NCI-H1930 (cell line): ENCODE data around the gene NDOR1.

Source experiments
- DNase-seq, 2 experiments: peaks; one replicate each; lab custom pipeline; 2025; lab: John Stamatoyannopoulos, UW

Gene NDOR1

DNA sequence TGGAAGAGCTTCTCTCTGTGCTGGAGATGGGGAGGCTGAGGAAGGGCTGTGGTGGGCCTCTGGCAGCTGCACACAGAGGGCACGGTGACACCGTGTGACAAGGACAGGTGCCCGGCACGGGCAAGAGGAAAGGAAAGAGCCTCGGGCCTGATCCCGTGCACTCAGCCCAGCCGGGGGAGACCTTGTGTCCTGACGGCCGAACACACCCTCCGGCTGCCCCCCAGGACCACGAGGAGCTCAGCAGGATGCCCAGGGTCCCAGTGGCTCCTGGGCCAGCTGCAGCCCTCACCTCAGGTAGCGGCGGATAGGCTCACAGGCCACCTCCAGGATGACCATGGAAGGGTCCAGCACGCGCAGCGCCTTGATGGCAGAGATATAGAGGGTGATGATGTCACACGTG is 22.7 kb upstream of the NDOR1 start:
- no peak for DNase-seq

DNA sequence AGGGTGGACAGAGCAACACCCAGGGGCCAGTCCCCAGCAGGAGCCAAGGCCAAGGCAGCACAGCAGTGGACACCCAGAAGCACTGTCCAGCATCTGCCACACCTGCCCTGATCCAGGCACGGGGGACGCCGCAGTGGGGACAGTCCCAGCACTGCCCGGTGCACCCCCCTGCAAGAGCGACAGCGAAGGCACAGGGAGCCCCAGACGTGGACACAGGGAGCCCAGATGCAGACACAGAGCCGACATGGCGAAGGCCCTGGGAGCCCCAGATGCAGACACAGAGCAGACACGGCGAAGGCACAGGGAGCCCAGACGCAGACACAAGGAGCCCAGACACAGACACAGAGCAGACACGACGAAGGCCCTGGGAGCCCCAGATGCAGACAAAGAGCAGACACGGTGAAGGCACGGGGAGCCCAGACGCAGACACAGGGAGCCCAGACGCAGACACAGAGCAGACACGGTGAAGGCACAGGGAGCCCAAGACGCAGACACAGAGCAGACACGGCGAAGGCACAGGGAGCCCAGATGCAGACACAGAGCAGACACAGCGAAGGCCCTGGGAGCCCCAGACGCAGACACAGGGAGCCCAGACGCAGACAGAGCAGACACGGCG is 21.4 kb upstream of the NDOR1 start:
- DNase-seq, result no peak

DNA sequence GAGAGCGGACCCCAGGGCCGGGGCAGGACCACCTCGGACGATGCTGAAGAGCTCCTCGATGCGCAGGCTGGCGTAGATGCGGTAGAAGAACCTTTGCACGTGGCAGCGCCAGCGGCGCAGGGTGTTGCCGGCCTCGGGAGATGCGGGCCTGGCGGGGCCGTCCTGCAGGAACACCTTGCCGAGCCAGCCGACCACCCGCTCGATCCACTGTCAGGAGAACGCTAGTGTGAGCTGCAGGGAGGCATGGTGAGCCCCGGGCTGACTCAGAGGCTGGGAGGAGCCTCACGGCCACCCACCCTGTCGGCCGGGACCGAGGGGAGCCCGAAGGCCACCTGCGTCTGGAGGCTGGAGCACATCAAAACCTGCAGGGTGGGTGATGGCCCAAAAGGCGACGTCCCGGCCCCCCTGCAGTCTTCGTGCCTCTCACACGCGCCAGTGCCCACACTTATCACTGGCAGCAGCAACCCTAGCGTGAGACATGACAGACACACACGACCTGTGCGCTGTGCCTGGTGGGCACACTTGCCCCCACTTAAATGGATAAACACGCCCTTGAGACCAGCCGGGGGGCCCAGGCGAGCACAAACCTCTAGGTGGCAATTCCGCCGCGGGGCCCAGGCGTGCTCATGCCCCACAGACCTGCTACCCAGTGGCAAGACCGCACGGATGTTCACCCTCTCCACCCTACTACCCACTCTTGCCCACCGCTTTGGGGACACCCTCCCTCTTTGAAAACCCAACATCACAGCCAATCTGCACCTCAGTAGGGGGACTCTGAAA is 20.4 kb upstream of the NDOR1 start:
- no peak for DNase-seq

DNA sequence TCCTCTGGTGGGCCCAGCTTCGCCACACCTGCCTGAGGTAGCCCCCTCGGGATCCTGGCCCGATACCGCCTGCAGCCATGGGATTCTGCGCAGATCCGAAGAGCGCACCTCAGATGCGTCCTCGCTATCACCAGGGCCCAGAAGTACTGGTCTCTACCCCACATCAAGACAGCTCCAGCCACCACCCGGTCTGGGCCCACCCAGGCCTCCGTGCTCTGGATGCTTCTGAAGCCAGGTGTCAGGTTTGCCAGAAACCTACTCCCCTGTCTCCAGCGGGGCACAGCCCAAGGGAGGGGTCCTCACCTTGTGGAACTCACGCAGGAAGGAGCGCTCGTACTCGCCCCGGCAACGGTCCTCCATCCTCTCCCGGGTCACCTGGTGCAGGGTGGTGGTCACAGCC is 19.6 kb upstream of the NDOR1 start:
- DNase-seq, result no peak

DNA sequence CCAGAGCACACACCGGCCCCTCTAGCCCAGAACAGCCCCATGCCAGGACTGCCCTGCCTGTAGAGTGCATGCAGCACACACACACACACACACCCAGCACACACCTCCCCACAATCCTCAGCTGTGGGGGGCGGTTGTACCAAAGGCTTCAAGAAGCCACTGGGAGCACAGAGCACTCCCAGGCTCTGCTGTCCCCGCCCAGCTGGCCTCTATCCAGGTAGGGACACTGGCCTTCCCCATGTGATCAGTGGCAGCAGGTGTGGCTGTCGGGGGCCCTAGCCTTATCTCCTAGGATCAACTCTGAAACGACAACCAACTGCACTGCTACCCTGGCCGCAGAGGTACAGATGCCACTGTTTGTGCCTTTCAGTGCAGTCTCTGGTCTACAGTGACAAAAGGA is 19.1 kb upstream of the NDOR1 start:
- DNase-seq, result no peak

DNA sequence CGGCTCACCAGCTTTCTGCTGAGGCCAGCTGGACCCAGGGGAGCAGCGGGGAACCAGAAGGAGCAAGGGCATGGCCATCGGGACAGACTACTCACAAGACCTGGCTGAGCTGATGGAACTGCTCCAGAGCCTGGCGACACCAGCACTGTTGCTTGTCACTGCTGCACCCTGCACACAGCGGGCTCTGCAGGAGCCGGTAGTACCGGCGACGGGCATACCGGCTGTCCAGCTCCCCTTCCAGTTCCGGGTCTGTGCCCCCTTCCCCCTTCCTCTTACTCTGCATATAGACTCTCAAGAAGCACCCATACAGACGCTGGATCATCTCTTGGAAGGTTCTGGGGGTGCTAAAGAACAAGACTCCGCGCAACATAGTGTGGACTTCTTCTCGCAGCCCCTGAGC is 18.1 kb upstream of the NDOR1 start:
- DNase-seq, result no peak

DNA sequence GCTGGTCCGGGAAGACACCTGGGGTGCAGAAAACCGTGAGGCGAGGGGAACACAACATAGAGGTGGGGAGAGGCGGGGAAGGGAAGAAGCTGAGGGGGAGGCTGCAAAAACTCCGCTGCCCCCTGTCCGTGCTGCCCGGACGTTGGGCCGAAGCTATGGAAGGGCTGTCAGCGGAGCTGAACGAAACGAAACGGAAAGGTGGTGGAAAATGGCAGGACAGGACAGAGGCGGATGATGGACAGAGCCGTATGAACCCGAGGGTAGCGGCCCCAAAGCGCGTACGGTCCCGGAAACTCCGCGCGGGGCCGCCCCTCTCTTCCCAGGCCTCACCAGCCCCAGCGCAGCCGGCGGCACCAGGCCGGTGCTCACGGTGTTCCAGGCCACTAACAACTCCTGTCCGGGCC is 17.4 kb upstream of the NDOR1 start:
- DNase-seq, result no peak

DNA sequence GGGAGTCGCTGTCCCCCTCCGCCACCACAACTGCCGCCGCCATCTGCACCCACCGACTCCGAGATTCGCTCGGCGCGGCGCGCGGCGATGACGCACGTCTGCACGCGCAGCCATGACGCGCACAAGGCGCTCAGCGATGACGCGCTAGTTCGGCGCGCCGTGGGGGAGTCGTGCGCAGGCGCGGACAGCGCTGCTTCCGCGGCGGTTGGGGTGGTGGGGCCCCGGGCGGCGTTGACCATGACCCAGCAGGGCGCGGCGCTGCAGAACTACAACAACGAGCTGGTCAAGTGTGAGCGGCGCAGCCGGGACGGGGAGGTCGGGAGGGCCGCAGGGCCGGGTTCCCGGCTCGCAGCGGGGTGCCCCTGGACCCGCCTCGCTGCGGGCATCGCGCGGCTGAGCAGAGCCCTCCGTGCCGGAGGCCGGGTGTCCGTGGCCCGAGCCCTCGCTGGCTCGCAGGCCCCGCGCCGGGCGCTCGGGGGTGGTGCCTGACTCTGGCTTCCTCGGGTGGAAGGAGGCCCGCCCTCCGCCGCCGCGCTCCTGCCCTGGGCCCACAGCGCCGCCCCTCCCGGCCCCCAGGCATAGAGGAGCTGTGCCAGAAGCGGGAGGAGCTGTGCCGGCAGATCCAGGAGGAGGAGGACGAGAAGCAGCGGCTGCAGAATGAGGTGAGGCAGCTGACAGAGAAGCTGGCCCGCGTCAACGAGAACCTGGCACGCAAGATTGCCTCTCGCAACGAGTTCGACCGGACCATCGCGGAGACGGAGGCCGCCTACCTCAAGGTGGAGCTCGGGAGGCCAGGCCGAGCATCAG is 16.8 kb upstream of the NDOR1 start, which contains the start of the genes ANAPC2 and SSNA1:
ANAPC2 (minus strand) TSS at position 71 of the 807 bp plus-strand sequence; CDS start at position 43, 28 bp downstream.
SSNA1 (plus strand) TSS at position 187 of the 807 bp plus-strand sequence; CDS start at position 238, 51 bp downstream.
- DNase-seq, result peak; percentile 89 to 97

DNA sequence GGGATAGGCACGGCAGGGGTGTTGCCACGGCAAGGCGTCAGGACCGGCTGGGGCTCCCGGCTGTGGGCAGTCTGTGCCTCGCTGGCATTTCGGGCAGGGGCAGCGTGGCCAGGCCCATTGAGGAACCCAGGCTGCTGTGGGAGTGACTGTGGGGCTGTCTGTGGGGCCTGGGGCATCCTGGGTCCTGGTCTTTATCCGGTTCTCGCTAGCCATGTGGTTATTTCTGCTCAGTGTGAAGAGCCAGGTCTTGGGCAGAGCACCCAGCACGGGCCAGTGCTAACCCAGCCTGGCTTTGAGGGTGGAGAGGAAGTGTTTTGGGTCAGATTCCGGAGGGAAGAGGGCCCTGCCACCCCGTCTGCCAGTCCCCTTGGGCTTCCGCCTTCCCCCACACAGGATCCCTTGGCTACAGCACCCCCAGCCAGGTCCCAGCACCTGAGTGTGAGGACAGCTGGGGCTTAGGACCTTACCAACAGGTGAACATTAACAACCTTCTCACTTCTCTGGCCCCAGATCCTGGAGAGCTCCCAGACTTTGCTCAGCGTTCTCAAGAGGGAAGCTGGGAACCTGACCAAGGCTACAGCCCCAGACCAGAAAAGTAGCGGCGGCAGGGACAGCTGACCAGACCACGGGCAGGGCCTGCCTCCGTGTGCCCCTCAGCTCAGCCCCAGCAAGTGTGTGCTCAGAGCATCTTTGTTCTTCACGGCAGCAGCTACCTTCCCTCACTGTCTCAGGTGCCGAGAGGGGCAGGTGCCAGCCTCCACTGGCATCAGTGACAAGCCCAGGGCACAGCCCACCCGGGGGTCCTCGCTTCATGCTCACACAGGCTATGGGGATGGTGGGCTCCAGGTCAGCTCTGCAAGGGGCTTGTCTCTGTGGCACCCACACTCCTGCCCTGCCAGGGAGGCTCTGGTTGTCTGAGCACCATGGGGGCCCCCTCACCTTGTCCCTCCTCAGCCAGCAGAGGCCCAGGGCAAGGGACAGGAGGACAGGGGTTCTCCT is 15.9 kb upstream of the NDOR1 start:
- no peak for DNase-seq

DNA sequence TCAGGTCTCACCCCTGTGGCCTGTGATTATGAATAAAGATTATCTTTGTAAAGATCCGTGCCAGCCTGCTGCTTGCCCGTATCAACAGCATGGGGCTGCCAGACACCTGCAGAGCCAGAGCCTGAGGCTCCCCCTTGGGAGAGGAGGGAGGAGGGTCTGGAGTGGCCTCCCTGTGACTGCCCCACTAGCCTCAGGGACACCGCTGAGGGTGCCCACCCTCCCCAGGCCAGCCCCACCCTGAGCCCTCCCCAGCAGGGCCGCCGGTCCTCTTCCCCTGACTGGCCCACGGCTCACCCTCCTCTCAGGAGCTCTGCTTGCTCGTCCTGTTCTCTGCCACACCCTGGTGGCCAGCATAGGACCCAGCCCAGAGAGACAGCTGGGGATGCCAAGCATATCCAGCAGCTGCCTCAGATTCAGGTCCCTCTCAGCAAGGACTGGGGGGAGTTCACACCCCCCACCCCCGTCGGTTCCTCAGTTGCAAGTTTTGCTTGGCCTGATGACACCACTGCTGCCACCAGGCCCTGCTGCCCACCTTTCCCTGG is 15.1 kb upstream of the NDOR1 start:
- no peak for DNase-seq

DNA sequence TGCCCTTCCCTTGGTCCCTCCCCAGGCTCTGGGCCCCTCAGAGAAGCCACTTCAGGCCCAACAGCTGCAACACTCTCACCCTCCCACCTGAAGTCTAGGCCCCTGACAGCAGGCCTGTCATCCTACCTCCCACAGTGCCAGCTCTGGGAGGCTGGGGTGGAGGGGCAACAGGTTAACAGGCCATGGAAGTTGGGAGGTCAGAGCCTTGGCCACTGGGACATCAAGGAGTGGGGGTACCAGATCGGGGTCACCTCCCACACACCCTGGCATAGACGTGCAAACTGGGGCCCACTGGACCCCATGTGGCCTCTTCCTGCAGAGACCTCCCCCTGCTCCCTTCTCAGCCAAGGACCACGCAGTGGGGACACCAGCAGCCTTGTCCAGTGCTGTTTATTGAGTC is 14.3 kb upstream of the NDOR1 start:
- DNase-seq, result no peak

DNA sequence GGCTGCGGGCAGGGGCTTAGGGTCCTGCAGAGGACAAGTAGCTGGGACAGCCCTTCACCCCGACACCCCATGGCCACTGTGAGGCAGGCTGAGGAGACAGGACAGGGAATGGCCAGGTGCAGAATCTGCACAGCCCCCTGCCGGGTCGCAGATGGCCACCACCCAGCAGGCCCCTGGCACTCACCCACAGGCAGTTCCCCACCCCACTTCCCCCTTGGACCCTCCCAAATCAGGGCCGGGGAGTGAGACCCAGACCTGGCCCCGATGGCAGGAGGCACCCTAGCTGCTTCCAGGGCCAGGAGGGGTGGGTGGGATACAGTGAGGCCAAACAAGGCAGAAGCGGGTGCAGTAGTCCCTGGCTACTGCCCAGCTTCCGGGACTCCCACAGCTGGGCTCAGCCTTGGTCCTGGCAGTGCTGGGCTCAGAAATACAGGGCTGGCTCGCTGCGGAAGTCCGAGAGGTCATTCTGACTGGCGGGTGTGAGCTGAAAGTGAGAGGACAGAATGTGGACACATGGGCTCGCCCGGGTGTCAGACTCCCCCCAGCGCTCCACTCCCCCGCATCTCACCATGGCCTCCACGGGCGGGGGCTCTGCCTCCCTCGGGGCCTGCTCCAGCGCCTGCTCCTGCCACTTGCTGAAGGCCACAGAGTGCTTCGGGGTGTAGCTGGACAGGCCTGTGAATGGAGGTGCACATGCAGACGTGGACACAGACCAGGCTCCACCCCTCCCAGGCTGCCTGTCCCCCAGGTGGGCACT is 13.6 kb upstream of the NDOR1 start:
- no peak for DNase-seq

DNA sequence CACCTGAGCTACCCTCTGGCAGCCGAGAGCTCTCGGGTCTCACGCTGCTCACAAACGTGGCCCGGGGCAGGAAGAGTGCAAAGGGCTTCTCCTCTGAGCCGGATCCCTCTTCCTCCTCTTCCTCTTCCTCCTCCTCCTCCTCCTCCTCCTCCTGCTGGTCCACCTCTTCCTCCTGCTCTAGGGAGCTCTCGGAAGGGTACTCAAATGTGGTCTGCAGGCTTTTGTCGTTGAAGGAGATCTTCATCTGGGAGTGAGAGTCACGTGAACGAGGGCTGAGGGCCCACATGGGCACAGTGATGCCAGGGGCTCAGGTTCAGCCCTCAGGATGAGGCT is 13.1 kb upstream of the NDOR1 start:
- DNase-seq, result no peak

DNA sequence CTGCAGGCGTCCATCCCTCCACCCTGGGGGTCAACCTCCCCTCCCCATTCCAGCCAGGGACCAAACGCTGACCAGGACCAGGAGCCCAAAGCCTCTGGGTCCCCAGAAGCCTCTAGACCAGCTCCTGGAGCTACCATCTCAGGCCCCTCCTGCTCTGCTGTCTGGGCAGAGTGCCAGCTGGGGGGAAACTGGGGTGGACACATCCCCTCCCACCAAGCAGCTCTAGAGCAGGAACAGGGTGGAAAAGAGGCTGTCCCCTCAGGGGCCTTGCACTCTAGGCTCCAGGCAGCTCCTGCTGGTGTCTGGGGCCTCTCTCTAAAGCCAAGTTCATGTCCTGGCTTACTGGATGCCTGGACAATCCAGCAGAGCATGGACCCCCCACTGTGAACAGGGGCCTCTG is 12.6 kb upstream of the NDOR1 start:
- DNase-seq, result no peak

DNA sequence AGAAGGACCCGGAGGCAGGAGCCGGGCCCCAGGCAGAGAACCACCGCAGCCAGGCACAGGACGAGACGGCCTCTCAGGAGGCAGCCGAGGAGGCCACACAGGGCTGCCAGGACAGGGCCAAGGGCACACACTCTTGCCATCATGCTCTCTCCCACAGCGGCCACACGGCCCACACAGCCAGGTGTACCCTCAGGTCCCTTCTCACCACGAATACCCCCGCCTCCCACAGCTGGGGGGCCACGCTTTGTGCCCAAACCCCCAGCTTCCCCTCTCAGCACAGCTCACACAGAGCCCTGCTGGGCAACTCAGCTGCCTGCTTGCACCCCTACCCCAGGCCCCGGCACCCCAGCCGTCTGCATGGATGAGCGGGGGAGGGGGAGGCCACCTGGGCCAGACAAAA is 11.7 kb upstream of the NDOR1 start:
- no peak for DNase-seq

DNA sequence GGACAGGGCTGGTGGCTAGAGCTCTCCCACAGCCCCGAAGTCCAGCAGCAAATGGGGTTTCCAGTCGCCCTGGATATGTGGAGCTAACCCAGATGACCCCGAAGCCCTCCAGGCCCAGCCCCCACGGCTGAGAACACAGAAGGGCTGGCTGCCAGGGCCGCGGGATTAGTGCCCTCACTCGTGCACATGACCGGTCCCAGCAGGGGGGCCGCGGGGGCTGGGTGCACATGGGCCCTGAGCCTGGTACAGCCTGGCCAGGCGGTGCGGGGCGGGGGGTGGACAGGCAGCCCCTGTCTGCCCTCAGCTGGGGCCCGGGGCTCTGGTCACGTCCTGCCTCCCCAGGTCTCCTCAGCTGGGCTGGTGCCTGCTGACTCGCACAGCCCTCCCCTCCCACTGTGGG is 11.1 kb upstream of the NDOR1 start:
- no peak for DNase-seq

DNA sequence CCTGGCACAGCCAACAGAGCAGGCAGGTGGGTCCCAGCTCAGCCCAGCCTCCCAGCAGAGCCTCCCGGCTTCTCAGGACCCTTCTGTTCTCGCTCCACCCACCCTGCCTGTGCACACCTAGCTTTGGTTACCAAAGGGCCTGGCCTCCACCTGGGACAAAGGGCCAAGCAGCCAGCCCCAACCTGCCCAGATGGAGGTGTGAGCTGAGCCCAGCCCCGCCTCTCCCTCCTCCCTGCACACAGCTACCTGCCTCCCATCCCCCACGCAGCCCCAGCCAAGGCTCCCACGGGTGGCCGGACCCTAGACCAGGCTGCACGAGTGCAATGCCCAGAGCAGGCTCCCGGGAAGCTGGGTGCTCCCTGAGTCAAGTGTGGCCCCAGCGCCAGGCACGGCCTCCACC is 10.6 kb upstream of the NDOR1 start:
- DNase-seq, result no peak

DNA sequence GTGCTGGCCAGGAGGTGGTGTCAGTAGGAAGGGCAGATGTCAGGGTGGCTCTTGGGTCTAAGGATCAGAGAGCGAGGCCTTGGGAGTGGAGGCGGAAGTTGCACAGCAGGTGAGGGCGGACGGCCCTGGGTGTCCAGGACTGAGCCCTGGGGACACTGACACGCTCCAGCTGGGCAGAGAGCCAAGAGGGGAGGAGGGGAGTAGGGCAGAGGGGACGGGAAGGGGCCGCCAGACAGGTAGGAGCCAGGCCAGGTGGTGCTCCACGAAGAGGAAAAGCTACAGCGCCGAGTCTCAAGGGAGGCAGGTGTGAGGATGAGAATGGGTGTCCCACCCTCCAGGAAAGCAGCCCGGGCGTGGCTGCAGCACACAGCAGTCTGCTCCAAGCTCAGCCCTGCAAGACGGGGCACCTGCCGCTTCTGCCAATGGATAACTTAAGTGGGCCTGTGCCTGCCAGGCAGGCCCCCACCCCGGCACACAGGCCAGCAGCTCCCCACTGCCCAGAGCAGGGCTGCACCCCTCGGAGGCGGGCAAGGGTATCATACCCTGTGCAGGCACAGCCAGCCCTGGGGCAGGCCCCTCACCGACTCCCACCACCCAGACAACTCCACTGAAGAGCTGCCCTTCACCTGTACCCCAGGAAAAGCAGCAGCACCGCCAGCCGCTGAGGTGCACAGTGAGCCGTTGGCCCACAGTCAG is 9.8 kb upstream of the NDOR1 start:
- no peak for DNase-seq

DNA sequence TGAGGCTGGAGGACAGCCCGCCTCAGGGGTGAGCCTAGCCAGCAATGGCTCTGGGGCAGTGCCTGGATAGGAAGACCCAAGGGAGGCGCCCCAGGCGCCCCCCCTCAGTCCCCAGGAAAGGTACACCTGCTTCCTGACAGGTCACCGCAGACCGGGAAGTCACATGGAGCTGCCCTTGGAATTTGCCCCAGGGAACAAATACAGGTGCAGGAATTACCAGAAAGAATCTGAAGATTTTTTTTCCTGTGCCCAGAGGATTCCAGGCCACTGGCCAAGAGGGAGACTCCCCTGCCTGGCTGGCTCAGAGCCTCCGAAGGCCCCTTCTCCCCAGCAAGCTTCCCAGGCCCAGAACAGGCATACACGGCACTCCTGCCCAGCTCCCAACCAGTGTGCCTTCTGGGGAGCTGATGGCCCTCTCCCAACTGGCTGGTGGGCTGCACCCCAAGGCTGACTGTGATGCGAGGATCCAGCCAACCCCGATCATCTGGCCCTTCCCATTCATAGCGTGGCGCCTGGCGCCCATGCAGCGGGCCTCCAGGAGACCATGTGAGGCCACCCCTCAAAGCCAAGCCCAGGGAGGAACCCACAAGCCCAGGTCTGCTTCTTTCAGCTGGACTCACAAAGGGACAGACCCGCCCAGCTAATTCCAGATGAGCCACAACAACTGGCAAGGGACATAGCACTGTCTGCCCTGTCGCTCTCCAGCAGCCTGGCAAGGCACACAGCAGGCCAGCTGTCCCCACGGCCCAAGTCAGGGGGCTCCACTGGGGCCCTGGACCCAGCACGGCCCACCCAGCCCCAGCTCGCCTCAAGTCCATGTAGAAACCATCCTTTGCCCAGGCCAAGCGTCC is 7.2 kb upstream of the NDOR1 start:
- DNase-seq, result no peak
